AG09309 (cell line): ENCODE measurements around the gene TRIM24.
"Not testable (repeated sequence)": the region's sequence is repeated elsewhere in the genome, so short reads cannot be mapped to it uniquely, and the experiment has no call there.

Source experiments
- DNase-seq: peaks from one replicate; pipeline ENCODE4 v3.0.0-alpha.2; 2010; ENCODE audit warnings: low read depth
- H3K4me3 ChIP-seq: 2 replicates; pipeline ENCODE4 v1.5.1; 2011; ENCODE audit warnings: mild to moderate bottlenecking, low read depth, low read length, moderate library complexity; ENCODE audit not compliant: control insufficient read depth
- CTCF ChIP-seq: IDR thresholded peaks from 2 replicates; pipeline ENCODE4 v1.5.1; 2011; ENCODE audit warnings: mild to moderate bottlenecking, low read depth, low read length, inconsistent platforms; ENCODE audit not compliant: insufficient read depth, control insufficient read depth; ENCODE audit errors: missing control alignments

Gene TRIM24

GRCh38 chr7:138519061-138519798 lies 59.2 kb downstream of the TRIM24 start:
- H3K4me3 ChIP-seq = no peak overlapping the region
- no peak for DNase-seq
- no peak for TF ChIP-seq CTCF

DNA sequence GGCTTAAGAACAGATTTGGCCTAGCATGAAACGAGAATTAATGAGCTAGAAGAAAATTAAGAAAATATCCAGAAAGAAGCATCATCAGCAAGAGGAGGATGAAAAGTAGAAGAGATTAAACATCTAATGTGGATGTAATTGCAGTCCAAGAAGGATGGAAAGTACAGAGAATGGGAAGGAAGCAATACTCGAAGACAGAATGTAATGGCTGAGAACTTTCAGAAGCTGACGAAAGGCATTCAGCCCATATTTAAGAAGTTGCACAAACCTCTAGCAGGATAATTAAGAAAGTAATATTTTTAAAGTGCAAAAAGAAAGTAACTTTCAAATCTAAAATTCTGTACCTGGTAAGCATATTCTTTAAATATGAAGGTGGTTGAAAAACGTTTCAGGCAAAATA lies 60.7 kb downstream of the TRIM24 start:
- no peak for TF ChIP-seq CTCF
- no peak overlapping the region for H3K4me3 ChIP-seq
- DNase-seq = no peak

DNA sequence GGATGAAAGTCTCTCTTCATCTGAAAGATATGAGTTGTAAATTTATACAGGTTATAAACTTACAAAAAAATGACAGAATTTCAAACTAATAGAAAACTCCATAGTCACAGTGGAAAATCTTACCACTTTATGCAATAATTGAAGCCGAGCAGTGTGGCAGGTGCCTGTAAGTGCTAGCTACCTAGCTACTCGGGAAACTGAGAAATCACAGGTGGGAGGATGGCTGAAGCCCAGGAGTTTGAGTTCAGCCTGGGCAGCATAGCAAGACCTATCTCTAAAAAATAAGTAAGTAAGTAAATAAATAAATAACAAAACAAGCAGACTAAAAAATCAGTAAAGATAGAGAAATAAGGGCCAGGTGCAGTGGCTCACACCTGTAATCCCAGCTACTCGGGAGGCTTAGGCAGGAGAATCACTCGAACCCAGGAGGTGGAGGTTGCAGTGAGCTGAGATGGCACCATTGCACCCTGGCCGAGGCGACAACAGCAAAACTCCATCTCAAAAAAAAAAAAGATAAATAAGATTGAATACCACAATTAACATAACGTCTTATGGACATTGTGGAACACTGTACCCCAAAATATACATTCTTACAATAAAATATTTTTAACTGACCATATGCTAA lies 61.9 kb downstream of the TRIM24 start:
- no peak for TF ChIP-seq CTCF
- no peak for DNase-seq
- H3K4me3 ChIP-seq = no peak overlapping the region

- TF ChIP-seq CTCF = no peak
- H3K4me3 ChIP-seq = no peak overlapping the region
- no peak for DNase-seq
Observed at GRCh38 chr7:138524259-138524658, 64.2 kb downstream of the TRIM24 start.

- H3K4me3 ChIP-seq = no peak overlapping the region
- no peak for DNase-seq
- TF ChIP-seq CTCF = no peak
Observed at GRCh38 chr7:138525757-138526156, 65.7 kb downstream of the TRIM24 start.

DNA sequence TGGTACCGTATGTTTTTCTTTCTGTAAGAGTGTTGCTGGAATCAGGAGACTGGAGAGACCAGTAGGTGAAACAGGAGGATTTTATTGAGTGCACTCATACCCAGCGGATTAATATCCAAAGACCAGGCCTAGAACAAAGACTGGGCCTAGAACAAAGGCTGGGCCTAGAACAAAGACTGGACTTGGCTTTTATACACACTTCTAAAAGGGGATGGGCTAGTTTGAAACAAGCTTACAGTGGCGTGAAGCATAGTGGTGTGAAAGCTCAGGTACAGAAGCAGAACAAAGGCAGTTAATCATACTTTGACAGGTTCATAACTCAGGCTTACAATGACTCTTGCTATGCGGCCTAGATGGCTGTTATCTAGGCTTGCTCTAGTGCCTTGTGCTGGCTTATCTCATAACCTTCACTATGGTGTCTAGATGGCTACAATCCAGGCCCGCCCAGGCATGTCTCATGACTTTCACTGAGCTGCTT lies 67.7 kb downstream of the TRIM24 start:
- no peak for TF ChIP-seq CTCF
- DNase-seq = no peak
- H3K4me3 ChIP-seq = no peak overlapping the region

- not testable (repeated sequence) for DNase-seq, H3K4me3 ChIP-seq
Observed at GRCh38 chr7:138536833-138537232, 76.8 kb downstream of the TRIM24 start.
